ENCODE data around the gene CTNNA3. TPM values are rescaled to one million over a fixed set of nuclear protein-coding genes. Genes with fewer than 3 reads are reported as not detected.

Gene CTNNA3
- total and polyA plus RNA-seq, 12 donors: 0.03 to 14.4 (median 0.47) TPM; not detected in 1

- Histone ChIP-seq H3K36me3 (replicated peaks in 1 of 2) (no peaks in the 10 kb centered on the region), H3K4me3 (no peak overlapping the region), H3K9me3 (replicated peaks in 1 of 3) (no peaks in the 10 kb centered on the region), H3K27ac (no peak overlapping the region), H3K4me1 (replicated peaks in 1 of 2) (no peaks in the 10 kb centered on the region), H3K27me3 (no peaks in the 10 kb centered on the region)
- 60 to 67% (median 64%) methylated on average over 3 of the region's 3 CpGs for WGBS, 4 donors
- intact Hi-C loops (cut with DNase I): no loop called here
- no peak for TF ChIP-seq CTCF (IDR thresholded peaks at IDR 0.05)
- no peak for TF ChIP-seq POLR2A (IDR thresholded peaks at IDR 0.05)
- DNase-seq: no peak
Measured at GRCh38 chr10:66295602-66296001, 1400.4 kb downstream of the CTNNA3 start.

- no peaks in the 10 kb centered on the region for H3K36me3 ChIP-seq (replicated peaks in 1 of 2)
- no peaks in the 10 kb centered on the region for H3K27me3 ChIP-seq
- no peak overlapping the region for H3K4me3 ChIP-seq
- WGBS, 4 donors: 68 to 75% (median 71%) methylated on average over 3 of the region's 3 CpGs
- no peaks in the 10 kb centered on the region for H3K4me1 ChIP-seq (replicated peaks in 1 of 2)
- intact Hi-C loops (cut with DNase I): no loop called here
- H3K27ac ChIP-seq: no peak overlapping the region
- TF ChIP-seq POLR2A (IDR thresholded peaks at IDR 0.05) (no peak), CTCF (IDR thresholded peaks at IDR 0.05) (no peak)
- DNase-seq: no peak
- no peaks in the 10 kb centered on the region for H3K9me3 ChIP-seq (replicated peaks in 1 of 3)
Measured at GRCh38 chr10:66294538-66294937, 1401.5 kb downstream of the CTNNA3 start.

GRCh38 chr10:66292922-66293321, 1403.1 kb downstream of the CTNNA3 start:
- DNase-seq: no peak
- Histone ChIP-seq H3K4me1 (replicated peaks in 1 of 2) (no peaks in the 10 kb centered on the region), H3K27me3 (no peaks in the 10 kb centered on the region), H3K4me3 (no peak overlapping the region), H3K27ac (no peak overlapping the region), H3K9me3 (replicated peaks in 1 of 3) (no peaks in the 10 kb centered on the region), H3K36me3 (replicated peaks in 1 of 2) (no peaks in the 10 kb centered on the region)
- TF ChIP-seq POLR2A (IDR thresholded peaks at IDR 0.05): no peak
- TF ChIP-seq CTCF (IDR thresholded peaks at IDR 0.05): no peak
- intact Hi-C loops (cut with DNase I): no loop called here

- no peak for TF ChIP-seq POLR2A (IDR thresholded peaks at IDR 0.05)
- no peak overlapping the region for H3K27ac ChIP-seq
- DNase-seq: no peak
- intact Hi-C loops (cut with DNase I): no loop called here
- 52 to 71% (median 63%) methylated on average over 1 of the region's 1 CpG for WGBS, 4 donors
- no peaks in the 10 kb centered on the region for H3K4me1 ChIP-seq (replicated peaks in 1 of 2)
- no peaks in the 10 kb centered on the region for H3K9me3 ChIP-seq (replicated peaks in 1 of 3)
- H3K36me3 ChIP-seq (replicated peaks in 1 of 2): no peaks in the 10 kb centered on the region
- no peaks in the 10 kb centered on the region for H3K27me3 ChIP-seq
- no peak overlapping the region for H3K4me3 ChIP-seq
Measured at GRCh38 chr10:66292456-66292855, 1403.5 kb downstream of the CTNNA3 start.

GRCh38 chr10:66291133-66291532, 1404.9 kb downstream of the CTNNA3 start:
- intact Hi-C loops (cut with DNase I): no loop called here

More at GRCh38 chr10:66291133-66291532, 1404.9 kb downstream of the CTNNA3 start:
- Histone ChIP-seq H3K4me3 (no peak overlapping the region), H3K36me3 (replicated peaks in 1 of 2) (no peaks in the 10 kb centered on the region), H3K27me3 (no peaks in the 10 kb centered on the region), H3K4me1 (replicated peaks in 1 of 2) (no peaks in the 10 kb centered on the region), H3K27ac (no peak overlapping the region), H3K9me3 (replicated peaks in 1 of 3) (no peaks in the 10 kb centered on the region)
- 70 to 94% (median 76%) methylated on average over 2 of the region's 2 CpGs for WGBS, 4 donors
- no peak for TF ChIP-seq CTCF (IDR thresholded peaks at IDR 0.05)
- no peak for TF ChIP-seq POLR2A (IDR thresholded peaks at IDR 0.05)
- no peak for DNase-seq
